H7 (cell line): ENCODE results near the gene TPCN1. TPM values are rescaled to one million over a fixed set of nuclear protein-coding genes. Genes with fewer than 3 reads are reported as not detected.

Source experiments
- DNase-seq: peaks from one replicate; pipeline ENCODE4 v3.0.0; 2012
- H3K27me3 ChIP-seq: 2 replicates; pipeline ENCODE4 v1.6.0; 2011; ENCODE audit warnings: mild to moderate bottlenecking, low read length; ENCODE audit not compliant: control insufficient read depth, insufficient read depth
- H3K36me3 ChIP-seq: replicated peaks from 2 replicates; pipeline ENCODE4 v1.5.1; 2011; ENCODE audit warnings: low read length; ENCODE audit not compliant: control insufficient read depth, insufficient read depth
- H3K4me3 ChIP-seq: 2 replicates; pipeline ENCODE4 v1.5.1; 2011; ENCODE audit warnings: low read depth, mild to moderate bottlenecking, control low read depth, low read length, moderate library complexity; ENCODE audit not compliant: insufficient read depth
- total RNA-seq: library from RNA; depleted of rRNA; stranded (reverse); fragments of >200 nt; shearing (Covaris generic); gene quantifications from 2 replicates; pipeline ENCODE4 v1.2.3, GENCODE V29; 2014

TPCN1 gene
- total RNA-seq, 1 experiment from 2014 or later, result 19.2 TPM

DNA sequence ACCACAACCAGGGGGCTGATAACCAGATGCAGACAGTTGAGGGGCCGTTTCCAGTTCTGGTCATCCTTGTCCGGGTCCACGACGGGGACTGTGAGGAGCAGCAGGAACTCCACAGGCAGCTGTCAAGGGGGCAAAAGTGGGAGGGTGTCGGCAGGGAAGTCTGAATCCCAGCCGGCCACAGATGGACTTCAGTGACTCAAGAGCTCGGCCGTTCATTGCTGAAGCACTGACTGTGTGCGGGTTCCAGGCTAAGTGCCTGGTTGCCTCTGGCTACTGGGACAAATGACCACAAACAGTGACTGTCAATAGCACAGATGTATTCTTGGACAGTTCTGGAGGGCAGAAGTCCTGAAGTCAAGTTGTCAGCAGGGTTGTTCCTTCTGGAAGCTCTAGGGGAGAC is 94.1 kb downstream of the TPCN1 start:
- Histone ChIP-seq H3K27me3 (no peaks in the 10 kb centered on the region), H3K36me3 (peaks cover 8% of the 10 kb centered on the region), H3K4me3 (no peak overlapping the region)
- DNase-seq, result no peak

DNA sequence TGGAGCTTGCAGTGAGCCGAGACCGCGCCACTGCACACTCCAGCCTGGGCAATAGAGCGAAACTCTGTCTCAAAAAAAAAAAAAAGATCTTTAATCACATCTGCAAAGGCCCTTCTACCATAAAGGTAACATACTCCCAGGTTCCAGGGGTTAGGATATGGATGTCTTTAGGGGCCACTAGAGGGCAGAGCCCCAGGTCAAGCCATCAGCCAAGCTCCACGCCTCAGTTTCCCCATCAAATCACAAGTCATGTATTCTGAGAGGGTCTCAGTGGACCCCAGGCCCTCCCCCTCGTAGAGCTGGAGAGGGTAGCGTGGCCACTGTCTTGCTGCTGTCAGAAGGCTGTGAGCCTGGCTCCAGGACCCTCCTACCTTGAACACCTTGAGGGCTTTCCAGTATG is 94.9 kb downstream of the TPCN1 start:
- no peaks in the 10 kb centered on the region for H3K27me3 ChIP-seq
- DNase-seq, result no peak
- no peak overlapping the region for H3K4me3 ChIP-seq
- H3K36me3 ChIP-seq, result peaks cover 8% of the 10 kb centered on the region

DNA sequence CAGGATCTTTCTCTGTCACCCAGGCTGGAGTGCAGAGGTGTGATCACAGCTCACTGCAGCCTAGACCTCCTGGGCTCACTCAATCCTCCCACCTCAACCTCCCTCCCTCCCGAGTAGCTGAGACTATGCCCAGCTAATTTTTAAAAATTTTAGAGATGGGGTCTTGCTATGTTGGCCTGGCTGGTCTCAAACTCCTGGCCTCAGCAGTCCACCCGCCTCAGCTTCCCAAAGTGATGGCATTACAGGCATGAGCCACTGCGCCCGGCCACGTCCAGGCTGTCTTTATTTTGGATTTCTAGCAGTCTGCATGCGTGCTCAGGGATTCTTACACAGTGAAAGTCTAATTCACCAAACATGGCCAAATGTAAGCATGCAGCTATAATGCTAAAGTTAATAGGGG is 95.9 kb downstream of the TPCN1 start:
- no peak for DNase-seq
- H3K36me3 ChIP-seq, result peaks cover 8% of the 10 kb centered on the region

DNA sequence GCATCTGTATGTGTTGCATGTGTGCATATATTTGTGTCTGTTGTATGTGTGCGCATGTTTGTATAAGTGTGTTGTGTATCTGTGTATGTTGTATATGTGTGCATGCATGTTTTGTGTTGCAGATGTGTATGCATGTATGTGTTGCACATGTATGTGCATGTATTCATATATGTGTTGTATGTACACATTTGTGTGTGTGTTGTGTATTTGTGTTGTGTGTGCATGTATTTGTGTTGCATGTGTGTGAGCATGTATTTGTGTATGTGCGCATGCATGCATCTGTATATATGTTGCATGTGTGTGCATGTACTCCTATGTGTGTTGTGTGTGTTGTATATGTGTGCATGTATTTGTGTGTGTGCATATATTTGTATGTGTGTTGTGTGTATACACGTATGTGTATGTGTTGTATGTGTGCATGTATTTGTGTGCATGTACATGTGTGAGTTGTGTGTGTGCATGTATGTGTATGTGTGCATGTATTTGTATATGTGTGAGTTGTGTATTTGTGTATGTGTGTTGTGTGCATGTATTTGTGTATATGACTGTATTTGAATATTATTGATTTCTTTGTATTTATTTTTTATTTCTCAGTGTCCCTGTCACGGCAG is 96.9 kb downstream of the TPCN1 start:
- Histone ChIP-seq H3K27me3 (no peaks in the 10 kb centered on the region), H3K36me3 (peaks cover 8% of the 10 kb centered on the region), H3K4me3 (no peak overlapping the region)
- no peak for DNase-seq

More for the DNA sequence above, 95.9 kb downstream of the TPCN1 start:
- Histone ChIP-seq H3K27me3 (no peaks in the 10 kb centered on the region), H3K4me3 (no peak overlapping the region)

DNA sequence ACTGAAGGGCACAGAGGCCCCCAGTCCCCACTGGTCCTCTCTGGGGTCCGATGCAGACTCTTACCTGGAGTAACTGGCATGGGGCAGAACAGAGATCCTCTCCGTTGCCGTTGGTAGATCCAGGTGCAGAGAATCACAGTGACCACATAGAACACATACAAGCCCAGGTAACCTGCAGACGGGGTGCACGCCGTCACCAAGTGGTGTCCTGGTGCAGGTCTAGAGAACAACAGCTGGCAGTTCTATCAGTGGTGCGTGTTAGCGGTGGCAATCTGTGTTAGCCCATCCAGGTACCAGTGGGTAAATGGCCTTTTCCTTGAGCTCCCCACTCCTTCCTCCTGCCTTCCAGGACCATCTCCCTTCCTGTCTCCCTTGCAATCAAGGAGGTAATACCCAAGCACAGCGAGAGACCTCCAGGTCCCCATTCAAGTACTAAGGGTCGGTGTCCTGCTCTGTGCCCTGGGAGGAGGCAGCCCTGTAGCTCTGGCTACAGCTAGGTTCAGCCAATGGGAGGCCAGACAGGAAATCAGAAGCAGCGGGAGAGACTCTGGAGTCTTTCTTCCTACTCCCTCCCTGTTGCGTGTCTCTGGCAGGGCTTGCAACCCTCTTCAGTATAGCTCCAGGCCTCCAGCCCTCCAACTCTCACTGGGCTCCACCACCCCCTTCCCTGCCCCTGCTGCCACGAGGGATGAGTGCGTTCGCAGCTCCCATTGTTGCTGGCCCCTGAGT is 97.8 kb downstream of the TPCN1 start:
- Histone ChIP-seq H3K4me3 (no peak overlapping the region), H3K36me3 (peaks cover 7% of the 10 kb centered on the region)
- DNase-seq, result peak; percentile 58

DNA sequence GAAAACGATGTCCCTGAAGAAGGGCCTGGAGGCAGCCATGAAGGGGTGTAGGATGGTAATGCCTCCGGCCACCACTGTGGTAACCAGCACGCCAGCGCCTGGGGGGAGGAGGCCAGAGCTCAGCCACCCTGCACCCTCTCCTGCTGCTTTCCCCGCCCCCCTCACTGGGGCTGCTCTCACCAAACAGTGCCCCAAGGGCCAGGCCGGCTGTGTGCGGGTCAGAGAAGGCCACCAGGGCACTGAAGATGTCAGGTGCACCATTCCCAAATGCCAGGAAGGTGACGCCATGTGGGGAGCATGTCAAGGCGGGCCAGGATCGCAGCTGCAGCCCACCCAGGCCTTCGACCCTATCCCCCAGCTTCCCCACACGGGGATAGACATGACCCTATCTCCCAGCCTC is 99.1 kb downstream of the TPCN1 start:
- no peaks in the 10 kb centered on the region for H3K27me3 ChIP-seq
- H3K4me3 ChIP-seq, result no peak overlapping the region
- peak; percentile 62 for DNase-seq
- peaks cover 2% of the 10 kb centered on the region for H3K36me3 ChIP-seq

More for the DNA sequence above, 97.8 kb downstream of the TPCN1 start:
- H3K27me3 ChIP-seq, result no peaks in the 10 kb centered on the region

DNA sequence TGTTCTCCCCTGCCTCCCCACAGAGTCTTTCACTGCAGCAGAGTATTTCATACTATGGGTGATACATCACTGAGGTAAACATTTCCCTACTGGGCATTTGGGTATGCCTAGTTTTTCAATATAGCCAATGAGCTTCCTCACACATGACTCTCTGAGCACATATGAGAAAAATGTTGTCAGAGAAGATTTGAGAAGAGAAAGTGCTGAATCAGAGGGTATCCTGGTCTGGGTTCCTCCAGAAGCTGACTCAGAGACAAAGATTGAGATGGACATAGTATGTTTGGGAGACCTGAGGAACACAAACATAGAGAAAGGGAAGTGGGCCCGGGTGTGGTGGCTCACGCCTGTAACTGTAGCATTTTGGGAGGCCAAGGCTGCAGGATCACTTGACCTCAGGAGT is 101.1 kb downstream of the TPCN1 start:
- Histone ChIP-seq H3K4me3 (no peak overlapping the region), H3K27me3 (no peaks in the 10 kb centered on the region), H3K36me3 (peaks cover 2% of the 10 kb centered on the region; the same call in 1 of the 2 replicates)
- DNase-seq, result no peak

DNA sequence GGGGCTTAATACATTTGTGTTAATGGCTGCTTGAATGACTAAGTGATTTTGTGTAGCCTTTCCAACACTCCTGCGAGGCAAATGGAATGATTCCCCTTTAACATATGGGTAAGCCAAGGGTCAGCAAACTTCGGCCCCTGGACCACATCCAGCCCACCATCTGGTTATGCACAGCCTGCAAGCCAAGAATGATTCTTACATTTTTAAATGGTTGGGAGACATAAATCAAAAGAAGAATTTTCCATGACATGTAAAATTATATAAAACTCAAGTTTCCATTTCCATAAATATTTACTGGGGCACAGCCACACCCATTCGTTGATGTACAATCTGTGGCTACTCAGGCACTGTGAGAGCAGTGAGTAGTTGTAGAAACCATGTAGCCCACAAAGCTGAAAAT is 104.7 kb downstream of the TPCN1 start:
- H3K4me3 ChIP-seq, result no peak overlapping the region
- no peak for DNase-seq
- H3K36me3 ChIP-seq, result peaks cover 2% of the 10 kb centered on the region; the same call in 1 of the 2 replicates
- no peaks in the 10 kb centered on the region for H3K27me3 ChIP-seq

DNA sequence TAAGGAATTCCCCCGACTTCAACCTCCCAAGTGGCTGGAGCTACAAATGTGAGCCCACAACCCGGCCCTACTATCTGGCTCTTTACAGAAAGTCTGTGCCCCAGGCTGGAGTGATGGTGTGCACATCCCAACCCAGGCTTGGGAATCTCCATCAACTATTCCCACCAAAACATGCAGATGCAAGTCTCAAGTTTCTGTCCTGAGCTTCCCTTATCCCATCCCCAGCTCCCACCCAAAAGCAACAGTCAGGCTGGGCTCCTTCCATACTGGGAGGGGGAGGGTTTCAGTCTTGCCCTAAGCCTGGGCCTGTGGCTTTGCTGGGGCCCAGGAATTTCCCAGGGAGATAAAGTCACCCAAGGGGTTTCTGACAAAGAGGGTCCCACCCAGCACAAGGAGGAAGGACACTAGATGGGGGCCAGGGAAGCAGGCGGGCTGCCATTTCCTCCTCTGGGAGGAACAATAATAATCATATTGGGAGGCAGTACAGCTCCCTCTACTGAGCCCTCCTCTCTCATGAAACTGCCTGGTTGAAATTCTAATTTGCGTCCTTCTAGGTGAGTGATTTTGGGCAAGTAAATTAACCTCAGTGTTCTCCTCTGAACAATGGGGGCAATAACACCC is 105.6 kb downstream of the TPCN1 start:
- Histone ChIP-seq H3K27me3 (no peaks in the 10 kb centered on the region), H3K36me3 (peaks cover 2% of the 10 kb centered on the region; the same call in 1 of the 2 replicates), H3K4me3 (no peak overlapping the region)
- DNase-seq, result peak; percentile 34

DNA sequence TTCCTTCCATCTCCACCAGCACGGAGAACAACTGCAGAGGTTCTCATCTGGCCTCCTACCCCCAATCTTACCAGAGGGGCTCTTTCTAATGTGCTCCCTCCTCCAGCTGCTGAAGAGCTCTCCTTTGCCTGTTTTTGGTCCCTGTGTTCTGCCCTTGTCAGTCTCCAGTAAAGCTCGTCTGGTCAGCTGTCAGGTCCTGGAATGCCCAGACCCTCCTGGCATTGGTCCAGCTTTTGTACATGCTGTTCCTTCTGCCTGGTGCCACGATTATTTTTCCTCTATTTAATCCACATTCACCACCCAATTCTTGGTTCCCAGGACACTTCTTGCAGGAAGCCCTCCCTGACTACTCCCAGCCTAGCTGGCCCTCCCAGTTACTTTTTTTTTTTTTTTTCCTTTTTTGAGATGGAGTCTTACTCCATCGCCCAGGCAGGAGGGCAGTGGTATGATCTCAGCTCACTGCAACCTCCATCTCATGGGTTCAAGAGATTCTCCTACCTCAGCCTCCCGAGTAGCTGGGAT is 107.2 kb downstream of the TPCN1 start:
- Histone ChIP-seq H3K27me3 (no peaks in the 10 kb centered on the region), H3K4me3 (no peak overlapping the region), H3K36me3 (peaks cover 2% of the 10 kb centered on the region; the same call in 1 of the 2 replicates)
- DNase-seq, result no peak

DNA sequence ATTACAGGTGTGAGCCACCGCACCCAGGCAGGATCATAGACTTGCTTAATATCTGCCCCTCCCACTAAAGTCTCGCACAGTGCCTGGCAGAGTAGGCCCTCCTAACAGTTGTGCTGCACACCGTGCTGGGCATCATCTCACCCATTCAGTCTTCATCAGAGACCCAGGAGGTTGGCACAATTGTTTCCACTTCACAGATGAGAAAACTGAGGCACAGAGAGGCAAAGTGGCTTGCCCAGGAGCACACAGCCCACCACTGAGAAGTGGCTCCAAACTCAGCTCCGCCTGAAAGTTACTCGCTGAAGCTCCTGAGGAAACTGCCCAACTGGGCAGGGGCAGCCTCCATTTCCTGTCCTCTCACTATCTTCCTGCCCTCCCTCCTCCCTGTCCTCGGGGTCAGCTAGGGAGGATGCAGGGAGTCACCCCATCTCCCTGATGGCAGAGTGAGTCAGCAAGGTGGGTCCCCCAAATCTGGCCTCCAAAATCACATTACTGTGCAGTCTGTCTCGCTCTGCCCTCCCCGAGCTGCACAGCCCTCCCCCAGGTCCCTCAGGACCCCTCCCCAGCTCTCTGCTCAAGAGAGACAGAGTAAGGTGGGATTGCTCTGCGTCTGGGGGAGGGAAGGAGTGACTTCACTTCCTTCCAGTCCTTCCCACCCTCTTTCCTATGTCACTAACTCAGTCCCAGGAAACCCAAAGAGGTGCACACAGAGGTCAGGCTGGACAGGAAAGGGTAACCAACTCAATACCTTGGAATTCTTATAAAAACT is 107.9 kb downstream of the TPCN1 start:
- no peak for DNase-seq
- Histone ChIP-seq H3K36me3 (peaks cover 2% of the 10 kb centered on the region; the same call in 1 of the 2 replicates), H3K4me3 (no peak overlapping the region), H3K27me3 (peaks cover 5% of the 10 kb centered on the region)

DNA sequence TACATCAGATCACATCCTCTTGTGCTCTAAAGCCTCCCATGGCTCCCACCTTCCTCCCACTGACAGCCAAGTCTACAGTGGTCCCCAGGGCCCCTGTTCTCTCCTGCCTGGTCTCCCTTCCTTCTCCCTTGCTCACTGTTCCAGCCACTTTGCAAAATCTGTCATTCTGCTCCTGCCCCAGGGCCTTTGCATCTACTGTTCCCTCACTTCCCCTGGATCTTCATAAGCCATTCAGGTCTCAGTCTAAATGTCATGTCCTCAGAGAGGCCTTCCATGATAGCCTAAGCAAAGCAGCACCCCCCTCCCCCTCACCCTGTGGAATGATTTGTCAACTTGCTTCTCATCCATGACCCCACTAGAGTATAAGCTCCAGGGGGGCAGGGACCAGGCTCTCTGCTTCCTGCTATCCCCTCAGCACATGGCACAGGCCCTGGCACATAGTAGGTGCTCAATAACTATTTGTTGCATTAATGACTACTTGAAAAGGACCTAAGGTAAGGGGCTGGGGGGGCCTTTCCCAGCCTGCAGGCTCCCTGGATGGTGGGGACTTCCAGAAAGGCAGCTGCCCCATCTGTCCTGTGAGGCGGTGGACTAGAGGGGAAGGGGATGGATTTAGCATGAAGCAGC is 108.6 kb downstream of the TPCN1 start:
- peaks cover 11% of the 10 kb centered on the region for H3K27me3 ChIP-seq
- DNase-seq, result no peak
- H3K4me3 ChIP-seq, result no peak overlapping the region
- H3K36me3 ChIP-seq, result peaks cover 2% of the 10 kb centered on the region; the same call in 1 of the 2 replicates

DNA sequence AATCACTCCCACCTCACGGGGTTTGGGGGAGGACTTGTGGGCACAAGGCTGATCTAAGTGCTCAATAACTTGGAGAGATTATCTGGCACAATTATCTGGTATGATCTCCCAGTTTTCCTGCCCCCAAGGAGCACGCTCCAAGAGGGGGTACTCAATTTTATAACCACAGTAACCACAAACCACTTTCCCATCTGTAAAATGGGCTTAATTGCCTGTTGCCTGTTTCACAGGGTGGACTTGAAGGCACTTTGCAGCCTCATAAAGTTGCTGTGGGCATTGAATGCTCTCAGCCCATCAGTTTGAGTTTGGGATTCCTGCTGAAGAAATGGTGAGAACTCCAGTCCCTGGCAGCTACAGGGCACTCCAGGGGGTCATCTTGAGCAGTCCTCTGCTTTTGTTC is 109.2 kb downstream of the TPCN1 start:
- Histone ChIP-seq H3K27me3 (peaks cover 11% of the 10 kb centered on the region), H3K36me3 (peaks cover 2% of the 10 kb centered on the region; the same call in 1 of the 2 replicates), H3K4me3 (no peak overlapping the region)
- DNase-seq, result no peak
